ENCODE measurements around the gene DGKB.

DGKB gene

GRCh38 chr7:14218338-14218737, 684.2 kb downstream of the DGKB start:
- no peak for DNase-seq (ENCODE audit: low read depth in 2 of 2)

- DNase-seq (ENCODE audit: low read depth in 2 of 2): no peak
Observed at GRCh38 chr7:14209896-14210484, 692.6 kb downstream of the DGKB start.

GRCh38 chr7:14207711-14208110, 694.8 kb downstream of the DGKB start:
- DNase-seq (ENCODE audit: low read depth in 2 of 2): no peak

DNA sequence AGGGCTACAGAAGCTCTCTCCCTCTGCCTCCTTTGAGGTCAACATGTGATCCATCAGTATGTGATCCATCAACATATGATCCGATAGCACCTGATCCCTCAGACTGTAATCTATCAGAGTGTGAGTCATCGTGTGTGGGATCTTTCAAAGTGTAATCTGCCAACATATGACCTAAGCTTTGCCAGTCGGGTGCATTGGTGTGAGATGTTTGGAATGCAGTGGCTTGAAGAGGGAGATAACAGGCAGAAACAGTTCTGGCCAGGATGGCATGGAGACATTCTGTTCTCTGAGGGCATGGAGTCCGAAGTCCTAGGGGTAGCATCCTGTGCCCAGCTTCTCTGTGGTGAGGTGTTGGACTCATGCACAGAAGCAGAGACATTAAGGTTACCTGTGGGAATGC, 695.4 kb downstream of the DGKB start:
- DNase-seq (ENCODE audit: low read depth in 2 of 2): no peak

DNA sequence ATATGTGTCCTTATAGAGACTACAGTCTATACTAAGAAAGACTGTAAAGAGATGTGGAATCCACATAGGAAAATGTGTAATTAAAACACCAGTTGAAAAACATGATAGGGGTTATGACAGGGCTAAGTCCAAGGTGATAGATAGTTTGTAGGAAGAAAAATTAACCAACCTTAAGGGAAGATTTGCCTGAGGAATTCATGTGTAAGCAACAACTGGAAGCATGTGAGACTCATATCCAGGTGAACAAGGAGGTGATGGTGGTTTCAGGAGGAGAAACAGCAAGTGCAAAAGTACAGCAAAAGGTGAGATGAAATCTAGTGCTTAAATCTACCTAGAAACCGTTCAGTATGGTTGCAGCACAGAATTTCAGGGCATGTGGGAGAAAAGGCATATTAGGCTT, 696.4 kb downstream of the DGKB start:
- DNase-seq (ENCODE audit: low read depth in 2 of 2): no peak

GRCh38 chr7:14201353-14201752, 701.2 kb downstream of the DGKB start:
- DNase-seq (ENCODE audit: low read depth in 2 of 2): no peak

GRCh38 chr7:14199336-14199735, 703.2 kb downstream of the DGKB start:
- no peak for DNase-seq (ENCODE audit: low read depth in 2 of 2)

GRCh38 chr7:14197280-14197679, 705.3 kb downstream of the DGKB start:
- no peak for DNase-seq (ENCODE audit: low read depth in 2 of 2)

DNA sequence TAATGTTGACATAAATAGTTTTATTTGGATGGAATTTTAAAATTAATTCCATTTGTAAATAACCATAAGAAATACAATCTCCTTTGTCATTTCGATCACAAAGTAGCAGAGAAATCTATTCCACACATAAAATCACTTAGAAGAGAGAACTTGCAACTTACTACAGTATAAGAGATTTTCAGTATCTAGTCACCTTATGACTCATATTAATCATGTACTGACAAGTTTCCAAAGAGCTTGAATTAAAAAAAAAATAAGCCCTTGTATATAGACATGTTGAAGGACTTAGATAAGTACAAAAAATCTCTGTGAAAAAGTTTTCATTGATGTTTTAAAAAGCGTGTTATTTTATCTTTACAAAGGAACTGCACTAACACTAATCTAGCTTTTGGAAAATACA, 706.0 kb downstream of the DGKB start:
- DNase-seq (ENCODE audit: low read depth in 2 of 2): no peak

DNA sequence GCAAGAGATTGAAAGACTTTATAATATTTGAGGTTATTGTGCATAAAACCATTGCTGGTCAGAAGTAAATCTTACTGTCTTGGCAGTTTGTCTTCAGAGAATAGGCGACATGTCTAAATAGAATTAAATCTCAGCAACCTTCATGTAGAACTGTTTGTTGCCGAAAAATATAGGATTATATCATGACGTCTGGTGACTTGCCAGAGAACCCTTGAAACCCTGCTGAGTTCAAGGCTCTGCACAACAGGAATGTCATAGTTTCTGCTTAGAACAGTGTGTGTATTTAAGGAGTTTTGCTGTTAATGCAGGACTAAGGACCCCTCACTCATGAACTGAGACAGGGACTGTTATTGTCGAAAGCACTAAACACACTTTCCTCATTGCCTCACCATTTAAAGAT, 706.7 kb downstream of the DGKB start:
- DNase-seq (ENCODE audit: low read depth in 2 of 2): no peak

DNA sequence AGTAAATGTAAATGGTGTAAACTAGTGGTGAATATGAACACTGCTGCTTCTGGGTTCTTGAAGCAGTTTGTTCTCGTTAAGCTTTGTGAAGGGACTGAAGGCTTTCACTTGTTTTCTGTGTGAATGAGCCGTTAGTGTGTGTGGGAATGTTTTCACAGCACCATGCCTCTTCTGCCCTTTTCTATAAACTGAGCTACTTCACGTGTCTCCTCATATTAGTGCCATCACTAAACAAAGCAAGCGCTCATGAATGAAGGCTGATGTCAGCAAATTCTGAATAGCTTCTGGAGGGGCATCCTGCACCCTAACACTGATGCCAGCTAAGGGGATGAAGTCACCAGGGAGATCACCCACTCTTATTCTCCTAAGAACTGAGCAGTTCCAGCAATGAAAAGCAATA, 707.5 kb downstream of the DGKB start:
- no peak for DNase-seq (ENCODE audit: low read depth in 2 of 2)

GRCh38 chr7:14191686-14192098, 710.9 kb downstream of the DGKB start:
- DNase-seq (ENCODE audit: low read depth in 2 of 2): no peak

GRCh38 chr7:14184292-14184864, 718.2 kb downstream of the DGKB start:
- DNase-seq (ENCODE audit: low read depth in 2 of 2): no peak

DNA sequence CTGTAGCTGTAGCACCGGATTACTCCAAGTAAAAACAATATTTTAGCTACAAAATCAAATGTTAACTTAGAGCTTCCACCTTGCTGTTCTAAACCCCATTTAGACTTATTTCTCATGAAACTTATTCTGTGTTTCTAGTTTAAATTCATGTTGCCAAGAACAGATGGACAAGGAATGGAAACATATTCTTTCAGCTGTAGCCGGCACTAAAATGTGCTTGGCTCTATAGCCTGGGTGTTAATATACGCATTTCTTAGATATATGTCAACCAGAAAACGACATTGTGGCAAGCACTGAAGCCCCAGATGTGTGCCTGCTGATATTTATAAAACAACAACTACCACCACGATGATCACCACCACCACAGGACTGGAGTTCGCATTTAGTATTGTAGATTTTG, 722.8 kb downstream of the DGKB start:
- DNase-seq (ENCODE audit: low read depth in 2 of 2): no peak

GRCh38 chr7:14177876-14178275, 724.7 kb downstream of the DGKB start:
- no peak for DNase-seq (ENCODE audit: low read depth in 2 of 2)

- no peak for DNase-seq (ENCODE audit: low read depth in 2 of 2)
Observed at GRCh38 chr7:14170872-14171271, 731.7 kb downstream of the DGKB start.

DNA sequence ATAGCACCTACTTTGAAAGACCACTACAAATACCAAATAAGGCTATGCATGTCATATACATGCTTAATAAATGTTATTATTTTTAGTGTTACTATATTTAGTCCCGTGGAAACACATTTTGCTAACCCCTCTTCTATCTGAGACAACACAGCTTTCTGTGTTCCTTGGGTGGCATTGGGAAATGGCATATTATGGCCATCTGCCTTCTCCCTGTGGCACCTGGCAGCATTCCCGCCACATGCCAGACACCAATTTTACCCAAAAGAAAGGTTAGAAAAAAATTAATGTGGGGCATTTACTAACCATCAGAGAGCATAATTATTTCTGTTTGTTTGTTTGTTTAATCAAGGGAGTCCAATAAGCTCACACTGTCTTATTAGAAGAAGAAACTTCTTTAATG, 744.4 kb downstream of the DGKB start:
- no peak for DNase-seq (ENCODE audit: low read depth in 2 of 2)

DNA sequence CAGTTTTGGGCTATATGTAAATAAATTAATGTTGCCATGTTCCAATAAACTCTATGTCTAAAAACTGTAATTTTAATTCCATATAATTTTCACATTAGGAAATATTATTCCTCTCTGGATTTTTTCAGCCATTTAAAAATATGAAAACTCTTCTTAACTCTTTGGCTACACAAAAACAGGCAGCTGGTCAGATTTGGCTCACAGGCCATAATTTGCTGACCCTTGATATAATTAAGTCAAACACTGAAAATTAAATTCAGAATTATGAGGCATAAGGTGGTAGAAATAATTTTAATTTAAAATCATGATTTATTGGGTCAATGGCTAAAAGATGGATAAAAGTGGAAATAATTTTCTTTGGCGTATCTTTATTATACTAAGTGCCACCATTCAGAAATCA, 746.1 kb downstream of the DGKB start:
- DNase-seq (ENCODE audit: low read depth in 2 of 2): no peak

DNA sequence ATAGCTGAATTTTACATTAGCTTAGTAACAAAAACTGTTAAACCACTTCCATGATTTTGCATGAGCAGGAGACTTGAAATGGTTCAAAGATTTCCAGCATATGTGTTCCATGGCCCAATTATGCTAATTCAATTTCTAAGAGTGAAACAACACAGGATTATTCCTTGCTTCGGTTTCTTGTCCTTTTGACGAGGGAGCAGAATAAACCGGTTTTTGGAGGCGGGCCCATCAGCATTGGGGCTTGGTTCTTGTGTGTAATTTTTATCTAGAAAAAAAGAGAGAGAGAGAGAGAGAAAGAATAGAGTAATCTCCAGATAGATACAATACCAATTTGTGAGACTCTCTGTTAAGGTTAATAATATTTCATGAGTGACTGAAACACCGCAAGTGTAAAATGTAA, 753.6 kb downstream of the DGKB start:
- DNase-seq (ENCODE audit: low read depth in 2 of 2): no peak

DNA sequence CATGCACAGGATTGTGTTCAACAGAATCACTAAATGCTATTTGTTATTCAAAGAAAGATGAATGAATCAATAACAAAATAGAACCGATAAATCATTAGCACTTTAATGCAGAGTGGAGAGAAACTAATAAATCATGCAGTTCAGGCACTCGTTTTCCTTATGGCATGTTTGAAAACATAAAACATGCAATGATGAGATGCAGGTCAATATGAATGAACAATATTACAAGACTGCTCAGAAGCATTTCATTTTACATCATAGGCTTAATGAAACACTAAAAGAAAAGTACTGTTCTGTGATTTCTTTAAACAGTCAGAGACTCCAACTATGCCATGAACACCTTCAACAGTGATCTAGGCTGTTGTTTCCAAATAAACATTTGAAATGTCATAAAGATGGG, 755.0 kb downstream of the DGKB start:
- no peak for DNase-seq (ENCODE audit: low read depth in 2 of 2)

DNA sequence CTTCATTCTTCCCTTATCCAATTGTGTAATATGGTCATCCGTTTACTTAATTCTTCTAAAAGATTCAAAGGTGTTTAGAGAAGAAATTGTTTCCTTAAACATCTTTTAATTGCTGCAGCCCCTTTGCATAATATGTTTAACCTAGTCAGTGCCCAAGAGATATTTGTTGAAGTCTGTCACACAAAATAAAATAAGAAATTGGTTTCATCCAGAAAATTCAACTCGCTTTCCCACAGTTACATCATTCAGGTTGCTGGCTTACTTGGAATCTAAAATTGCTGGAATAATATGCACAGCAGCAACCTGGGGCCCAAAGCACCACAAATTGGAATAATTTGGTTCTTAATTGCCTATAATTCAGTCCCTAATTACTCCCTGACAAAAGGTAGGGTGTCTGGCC, 758.0 kb downstream of the DGKB start:
- no peak for DNase-seq (ENCODE audit: low read depth in 2 of 2)

DNA sequence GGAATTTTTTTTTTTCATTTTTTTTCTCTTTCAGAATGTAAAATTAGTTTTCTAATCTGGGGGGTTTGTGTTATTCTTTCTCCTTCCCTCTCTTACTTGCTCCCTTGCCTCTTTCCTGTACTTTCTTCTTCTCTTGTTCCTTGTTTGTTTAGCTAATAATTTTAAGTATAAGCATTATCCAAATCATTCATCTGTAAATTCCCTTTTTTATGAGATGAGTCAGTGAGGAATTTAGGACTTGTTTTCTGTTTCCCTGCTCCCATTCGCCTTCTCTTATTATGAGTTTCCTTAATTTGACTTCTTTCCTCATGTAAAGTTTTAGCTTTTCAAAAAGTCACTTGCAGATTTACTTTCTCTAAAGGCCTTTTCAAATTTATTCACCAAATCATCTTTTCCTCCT, 758.4 kb downstream of the DGKB start:
- DNase-seq (ENCODE audit: low read depth in 2 of 2): no peak

DNA sequence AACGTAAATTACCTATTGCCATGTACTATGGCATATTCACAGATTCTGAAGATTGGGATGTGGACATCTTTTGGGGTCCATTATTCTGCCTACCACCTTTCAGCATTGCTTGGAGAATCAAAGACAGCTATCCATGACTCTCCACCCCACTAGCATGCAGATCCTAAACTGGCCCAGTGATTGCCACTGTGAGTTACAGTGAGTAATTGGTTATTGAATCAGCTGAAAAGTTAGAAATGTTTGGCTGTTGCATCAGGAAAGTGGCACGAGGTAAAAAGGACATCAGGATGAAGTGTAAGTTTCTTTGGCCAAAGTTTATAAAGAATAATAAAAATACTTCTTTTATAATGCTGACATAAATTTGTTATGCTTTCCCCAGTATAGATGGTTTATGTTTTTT, 764.9 kb downstream of the DGKB start:
- no peak for DNase-seq (ENCODE audit: low read depth in 2 of 2)

DNA sequence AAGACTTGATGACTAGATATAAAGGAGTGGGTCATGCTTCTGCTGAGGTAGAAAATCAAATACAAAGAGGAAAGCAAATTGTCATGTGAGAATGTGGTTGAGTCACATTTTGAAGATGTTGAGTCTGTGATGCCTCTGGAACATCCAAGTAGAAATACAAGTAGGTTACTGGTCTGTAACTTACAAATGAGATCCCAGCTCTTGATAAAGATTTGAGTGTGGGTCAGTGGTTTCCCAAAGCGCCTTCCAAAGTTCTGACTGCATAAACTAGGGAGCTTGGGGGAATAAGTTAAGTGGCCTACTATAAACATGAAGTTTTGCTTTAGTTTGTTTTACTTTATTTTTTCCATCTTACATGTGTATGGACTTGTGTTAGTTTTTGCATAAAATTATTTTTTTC, 768.8 kb downstream of the DGKB start:
- no peak for DNase-seq (ENCODE audit: low read depth in 2 of 2)
